HepG2 (cell line): Measurements from ENCODE around the gene PAM16. TPM values are rescaled to one million over a fixed set of nuclear protein-coding genes. Genes with fewer than 3 reads are reported as not detected.

Experiments used
- FUBP1 ChIP-seq: sonication (generic); formaldehyde crosslinking; IDR thresholded peaks from 2 replicates; pipeline ENCODE4 v1.5.1; 2020; ENCODE audit warnings: missing genetic modification reagents, mild to moderate bottlenecking, borderline replicate concordance
- MXD1 ChIP-seq: sonication (generic); formaldehyde crosslinking; IDR thresholded peaks from 2 replicates; pipeline ENCODE4 v1.4.0; 2020; ENCODE audit warnings: mild to moderate bottlenecking, missing genetic modification reagents
- NCOA5 ChIP-seq: sonication (generic); formaldehyde crosslinking; IDR thresholded peaks from 2 replicates; pipeline ENCODE4 v1.4.0; 2020; ENCODE audit warnings: missing genetic modification reagents
- RBM22 ChIP-seq: fragments of 200-400 bp; formaldehyde crosslinking; optimal IDR thresholded peaks from 2 replicates; pipeline ENCODE3; 2017; ENCODE audit warnings: mild to moderate bottlenecking, low read length, moderate library complexity
- SIX1 ChIP-seq: sonication (generic); formaldehyde crosslinking; IDR thresholded peaks from 2 replicates; pipeline ENCODE4 v1.4.0; 2020; ENCODE audit warnings: missing genetic modification reagents, borderline replicate concordance
- ZNF687 ChIP-seq: sonication (generic); formaldehyde crosslinking; IDR thresholded peaks from 2 replicates; pipeline ENCODE4 v1.5.1; 2020; ENCODE audit warnings: mild to moderate bottlenecking, missing genetic modification reagents, moderate library complexity
- ZNF737 ChIP-seq: sonication (generic); formaldehyde crosslinking; IDR thresholded peaks from 2 replicates; pipeline ENCODE4 v1.5.0; 2020; ENCODE audit warnings: missing genetic modification reagents, mild to moderate bottlenecking, borderline replicate concordance
- polyA plus RNA-seq, 8 experiments: library from polyadenylated mRNA; depleted of rRNA in 3 of 8; stranded (reverse) in 7 of 8; unstranded in 1 of 8; fragments of >200 nt; fragmentation: Illumina TruSeq in 4 of 8; extraction: Trizol in 4 of 8; gene quantifications; 2 replicates each; pipeline versions ENCODE4 v1.2.1 to v1.2.3, GENCODE V29; 2011 to 2016; ENCODE audit warnings: low read depth in 4 of 8, missing spikeins in 1 of 8, mixed read lengths in 1 of 8; ENCODE audit not compliant: insufficient read depth in 1 of 8
- total RNA-seq, 5 experiments: library from RNA; depleted of rRNA; stranded (reverse); fragments of >200 nt; fragmentation: Illumina TruSeq; extraction: Trizol; gene quantifications; 2 replicates each; pipeline ENCODE4 v1.2.3, GENCODE V29; 2016; ENCODE audit warnings: low read depth in 1 of 5

The PAM16 gene
- total and polyA plus RNA-seq, 2 of the 13 experiments (the other 11 are each of a cell fraction or from before 2014, with no cell fraction given), result 51.5 to 51.8 TPM

GRCh38 chr16:4378161-4378666 is 27.1 kb upstream of the PAM16 start (continued):
- TF ChIP-seq ZNF687 (CRISPR knock-in tag) (peak; percentile 42), ZNF737 (CRISPR knock-in tag) (no peak), SIX1 (no peak), NCOA5 (no peak), RBM22 (no peak), FUBP1 (CRISPR knock-in tag) (no peak), MXD1 (CRISPR knock-in tag) (peak; percentile 21; the same call in 1 of the 2 replicates)
